Left lung (tissue), 10 donors: Measurements from ENCODE around the gene ZNF697. TPM values are rescaled to one million over a fixed set of nuclear protein-coding genes. Genes with fewer than 3 reads are reported as not detected.

Experiments
- ATAC-seq: fragments of 200-7000 bp; cut with Tn5 transposase; one replicate; pipeline ENCODE4 v1.9.1; 2020; ENCODE audit warnings: moderate library complexity
- DNase-seq, 4 donors: peaks; one replicate each; pipeline ENCODE4 v3.0.0-alpha.2; 2013 to 2020
- H3K27ac ChIP-seq, 2 donors: fragments of 200-600 bp; sonication (generic) in 1 of 2; one replicate each; pipeline versions ENCODE4 v1.5.0 to v1.8.0; 2020 to 2021
- H3K27me3 ChIP-seq, 2 donors: fragments of 200-600 bp; sonication (generic) in 1 of 2; one replicate each; pipeline versions ENCODE4 v1.5.0 to v1.8.0; 2020 to 2021
- H3K36me3 ChIP-seq, 2 donors: fragments of 200-600 bp; sonication (generic) in 1 of 2; one replicate each; pipeline versions ENCODE4 v1.5.0 to v1.8.0; 2020 to 2021
- H3K4me1 ChIP-seq, 2 donors: fragments of 200-600 bp; one replicate each; pipeline ENCODE4 v1.8.0; 2021
- H3K4me3 ChIP-seq, 2 donors: fragments of 200-600 bp; sonication (generic) in 1 of 2; one replicate each; pipeline versions ENCODE4 v1.5.0 to v1.8.0; 2020 to 2021; ENCODE audit warnings: mild to moderate bottlenecking in 1 of 2
- H3K9me3 ChIP-seq, 2 donors: fragments of 200-600 bp; sonication (generic) in 1 of 2; one replicate each; pipeline versions ENCODE4 v1.5.0 to v1.8.0; 2020 to 2021
- CTCF ChIP-seq, 2 donors: fragments of 200-600 bp; sonication (generic) in 1 of 2; IDR thresholded peaks; one replicate each; pipeline versions ENCODE4 v1.5.0 to v1.8.0; 2021; ENCODE audit warnings: antibody characterized with exemption in 2 of 2
- intact Hi-C, 2 donors: fragments of 100-400 bp; cut with DNase I; formaldehyde crosslinking; loops; one replicate each; pipeline versions ENCODE4 v1.11.2 to v1.14.2; 2022
- polyA plus RNA-seq, 6 donors: library from polyadenylated mRNA; unstranded; fragments of 120-200 nt; gene quantifications; one replicate each; pipeline ENCODE4 v1.2.1, GENCODE V29; 2013; ENCODE audit not compliant: insufficient read length in 6 of 6
- total RNA-seq, 2 donors: library from RNA; stranded (reverse); fragmentation: NEBNext Ultra II Directional; extraction: Animal tissue kit (Norgen Biotek cat#: 25700); gene quantifications; one replicate each; pipeline ENCODE4 v1.2.1, GENCODE V29; 2021
- donor health status: DM: no; HTN: yes; CAD: no.
- donor health status: DM: no; HTN: no; CAD: no.

ZNF697 gene
- total and polyA plus RNA-seq, 8 donors, result 8.0 to 27.2 (median 25.9) TPM

GRCh38 chr1:119632841-119633240, 15.2 kb downstream of the ZNF697 start:
- no peak overlapping the region for H3K4me3 ChIP-seq
- H3K9me3 ChIP-seq, result no peaks in the 10 kb centered on the region
- ATAC-seq (no peak), DNase-seq (no peak)
- intact Hi-C loops, result no loop called here
- peaks cover 20 to 39% of the 10 kb centered on the region in 2 donors for H3K4me1 ChIP-seq
- no peak for TF ChIP-seq CTCF (IDR thresholded peaks at IDR 0.05)
- peak overlapping the region; percentile 41 to 73 for H3K27ac ChIP-seq
- H3K27me3 ChIP-seq, result peaks cover 0 to 18% of the 10 kb centered on the region in 2 donors
- H3K36me3 ChIP-seq, result no peaks in the 10 kb centered on the region

GRCh38 chr1:119632103-119632490, 16.0 kb downstream of the ZNF697 start:
- TF ChIP-seq CTCF (IDR thresholded peaks at IDR 0.05), result no peak
- H3K4me1 ChIP-seq, result peaks cover 23 to 43% of the 10 kb centered on the region in 2 donors
- H3K27ac ChIP-seq, result peak overlapping the region; percentile 41 to 73
- H3K9me3 ChIP-seq, result no peaks in the 10 kb centered on the region
- intact Hi-C loops, result no loop called here
- H3K36me3 ChIP-seq, result no peaks in the 10 kb centered on the region
- H3K27me3 ChIP-seq, result peaks cover 0 to 18% of the 10 kb centered on the region in 2 donors
- H3K4me3 ChIP-seq, result no peak overlapping the region
- DNase-seq, result no peak
- peak; percentile 20 for ATAC-seq

GRCh38 chr1:119631433-119632102, 16.5 kb downstream of the ZNF697 start:
- no peaks in the 10 kb centered on the region for H3K36me3 ChIP-seq
- H3K4me3 ChIP-seq, result peak overlapping the region in 1 of 2 donors; percentile 21
- peaks cover 26 to 47% of the 10 kb centered on the region in 2 donors for H3K4me1 ChIP-seq
- no peaks in the 10 kb centered on the region for H3K9me3 ChIP-seq
- peaks cover 0 to 18% of the 10 kb centered on the region in 2 donors for H3K27me3 ChIP-seq
- DNase-seq (peak; percentile 72 to 92 (median 85)), ATAC-seq (peak; percentile 92)
- no peak for TF ChIP-seq CTCF (IDR thresholded peaks at IDR 0.05)
- peak overlapping the region; percentile 46 to 73 for H3K27ac ChIP-seq
- intact Hi-C loops, result no loop called here

- DNase-seq (no peak), ATAC-seq (no peak)
- no peak for TF ChIP-seq CTCF (IDR thresholded peaks at IDR 0.05)
- Histone ChIP-seq H3K4me3 (peak overlapping the region in 1 of 2 donors; percentile 21), H3K27me3 (peaks cover 0 to 18% of the 10 kb centered on the region in 2 donors), H3K4me1 (peaks cover 26 to 47% of the 10 kb centered on the region in 2 donors), H3K36me3 (no peaks in the 10 kb centered on the region), H3K27ac (peak overlapping the region; percentile 46 to 73), H3K9me3 (no peaks in the 10 kb centered on the region)
- intact Hi-C loops, result no loop called here
Observed at GRCh38 chr1:119631086-119631432, 17.0 kb downstream of the ZNF697 start.

GRCh38 chr1:119626841-119627240, 21.2 kb downstream of the ZNF697 start:
- no peak overlapping the region for H3K4me3 ChIP-seq
- DNase-seq (no peak), ATAC-seq (no peak)
- peaks cover 0 to 34% of the 10 kb centered on the region in 2 donors for H3K36me3 ChIP-seq
- H3K4me1 ChIP-seq, result peaks cover 17 to 20% of the 10 kb centered on the region in 2 donors
- intact Hi-C loops, result no loop called here
- H3K27me3 ChIP-seq, result peaks cover 0 to 11% of the 10 kb centered on the region in 2 donors
- H3K9me3 ChIP-seq, result no peaks in the 10 kb centered on the region
- TF ChIP-seq CTCF (IDR thresholded peaks at IDR 0.05), result no peak
- H3K27ac ChIP-seq, result peak overlapping the region in 1 of 2 donors; percentile 18
